Keratinocyte (primary cell): ENCODE data around the gene FRS3. TPM values are rescaled to one million over a fixed set of nuclear protein-coding genes. Genes with fewer than 3 reads are reported as not detected.

Experiments used
- DNase-seq: peaks from one replicate; pipeline ENCODE4 v3.0.0-alpha.2; 2011; ENCODE audit warnings: low read depth, missing footprints, low spot score
- FAIRE-seq: peaks from 2 replicates; lab custom pipeline; 2011; peaks lifted over from hg19 to GRCh38; lab: Jason Lieb, UNC
- H2AFZ ChIP-seq: 2 replicates; pipeline ENCODE4 v1.6.0; 2012; ENCODE audit warnings: low read length, control low read depth, inconsistent platforms; ENCODE audit not compliant: control insufficient read depth
- H3K27ac ChIP-seq: 2 replicates; pipeline ENCODE4 v1.5.1; 2011; ENCODE audit warnings: low read length; ENCODE audit not compliant: control insufficient read depth, insufficient read depth
- H3K27me3 ChIP-seq: 3 replicates; pipeline ENCODE4 v1.6.0; 2011; ENCODE audit warnings: low read length; ENCODE audit not compliant: control insufficient read depth, insufficient read depth; ENCODE audit errors: extremely low read depth
- H3K36me3 ChIP-seq, 2 experiments: 2 replicates in 1 of 2; 3 replicates in 1 of 2; pipeline ENCODE4 v1.5.1; 2011; ENCODE audit warnings: low read length in 2 of 2, mild to moderate bottlenecking in 1 of 2; ENCODE audit not compliant: control insufficient read depth in 2 of 2, insufficient read depth in 2 of 2; ENCODE audit errors: extremely low read depth in 1 of 2
- H3K4me1 ChIP-seq: 3 replicates; pipeline ENCODE4 v1.5.1; 2011; ENCODE audit warnings: low read length; ENCODE audit not compliant: control insufficient read depth, insufficient read depth; ENCODE audit errors: extremely low read depth
- H3K4me2 ChIP-seq: 3 replicates; pipeline ENCODE4 v1.6.0; 2011; ENCODE audit warnings: low read depth, low read length; ENCODE audit not compliant: control insufficient read depth, insufficient read depth; ENCODE audit errors: extremely low read depth
- H3K4me3 ChIP-seq, 3 experiments: fragments of 200-600 bp in 1 of 3; sonication (generic) in 1 of 3; 2 replicates in 2 of 3; 3 replicates in 1 of 3; pipeline ENCODE4 v1.5.1; 2011 to 2016; ENCODE audit warnings: low read length in 3 of 3, mild to moderate bottlenecking in 3 of 3, control low read depth in 2 of 3, inconsistent platforms in 1 of 3, low read depth in 1 of 3, mixed read lengths in 1 of 3, mixed run types in 1 of 3, moderate library complexity in 1 of 3; ENCODE audit not compliant: control insufficient read depth in 2 of 3, insufficient read depth in 2 of 3; ENCODE audit errors: extremely low read depth in 1 of 3
- H3K79me2 ChIP-seq: 2 replicates; pipeline ENCODE4 v1.6.0; 2012; ENCODE audit warnings: low read length; ENCODE audit not compliant: control insufficient read depth, insufficient read depth
- H3K9ac ChIP-seq: 3 replicates; pipeline ENCODE4 v1.6.0; 2011; ENCODE audit warnings: low read length; ENCODE audit not compliant: control insufficient read depth, insufficient read depth; ENCODE audit errors: extremely low read depth
- H3K9me1 ChIP-seq: 3 replicates; pipeline ENCODE4 v1.6.0; 2011; ENCODE audit warnings: low read length; ENCODE audit not compliant: control insufficient read depth, insufficient read depth; ENCODE audit errors: extremely low read depth
- H3K9me3 ChIP-seq: 2 replicates; pipeline ENCODE4 v1.5.1; 2012; ENCODE audit warnings: low read depth, low read length; ENCODE audit not compliant: control insufficient read depth
- H4K20me1 ChIP-seq: 3 replicates; pipeline ENCODE4 v1.6.0; 2011; ENCODE audit warnings: low read length; ENCODE audit not compliant: control insufficient read depth, insufficient read depth; ENCODE audit errors: extremely low read depth
- EZH2 ChIP-seq: IDR thresholded peaks from one replicate; pipeline ENCODE4 v1.6.1; 2012; ENCODE audit warnings: inconsistent platforms, mild to moderate bottlenecking, low read length, moderate library complexity
- dilution Hi-C: fragments of 300-500 bp; cut with MboI; formaldehyde crosslinking; loops from one replicate; pipeline ENCODE4 v1.7.0; 2020; ENCODE audit warnings: low sequenced_read_pairs; ENCODE audit not compliant: extremely low pct_ligation_motif_present
- polyA plus RNA-seq, 5 experiments: library from polyadenylated mRNA; depleted of rRNA in 3 of 5; stranded (reverse) in 3 of 5; stranded (forward) in 1 of 5; unstranded in 1 of 5; fragments of >200 nt; gene quantifications; 1 replicate in 1 of 5; 2 replicates in 3 of 5; 3 replicates in 1 of 5; pipeline versions ENCODE4 v1.2.1 to v1.2.3, GENCODE V29; 2011 to 2012; ENCODE audit warnings: missing spikeins in 2 of 5, low read depth in 1 of 5, low replicate concordance in 1 of 5
- TF ChIP-seq, protein P1 (sequence below), 3 experiments: IDR thresholded peaks in 1 of 3; conservative IDR thresholded peaks in 1 of 3; optimal IDR thresholded peaks in 1 of 3; 2 replicates in 2 of 3; 3 replicates in 1 of 3; pipeline versions ENCODE3 to v1.5.1; 2011; ENCODE audit warnings: low read length in 3 of 3, mild to moderate bottlenecking in 3 of 3, moderate library complexity in 2 of 3, control low read depth in 1 of 3, inconsistent platforms in 1 of 3; ENCODE audit not compliant: insufficient read depth in 2 of 3; ENCODE audit errors: extremely low read depth in 1 of 3

The FRS3 gene
- polyA plus RNA-seq, 1 donor (not counting 4 experiments of a cell fraction or from before 2014, with no cell fraction given), result 2.0 TPM

GRCh38 chr6:41723530-41724227 is 56.0 kb downstream of the FRS3 start:
- peak overlapping the region; percentile 63 for H3K27ac ChIP-seq
- dilution Hi-C loops, result no loop called here
- no peaks in the 10 kb centered on the region for H3K9me1 ChIP-seq
- H2AFZ ChIP-seq, result peak overlapping the region; percentile 63
- FAIRE-seq, result peak; percentile 13
- H3K79me2 ChIP-seq, result no peaks in the 10 kb centered on the region
- no peaks in the 10 kb centered on the region for H3K36me3 ChIP-seq
- no peaks in the 10 kb centered on the region for H4K20me1 ChIP-seq
- no peak for DNase-seq
- no peak for TF ChIP-seq EZH2
- TF ChIP-seq, protein P1, sequence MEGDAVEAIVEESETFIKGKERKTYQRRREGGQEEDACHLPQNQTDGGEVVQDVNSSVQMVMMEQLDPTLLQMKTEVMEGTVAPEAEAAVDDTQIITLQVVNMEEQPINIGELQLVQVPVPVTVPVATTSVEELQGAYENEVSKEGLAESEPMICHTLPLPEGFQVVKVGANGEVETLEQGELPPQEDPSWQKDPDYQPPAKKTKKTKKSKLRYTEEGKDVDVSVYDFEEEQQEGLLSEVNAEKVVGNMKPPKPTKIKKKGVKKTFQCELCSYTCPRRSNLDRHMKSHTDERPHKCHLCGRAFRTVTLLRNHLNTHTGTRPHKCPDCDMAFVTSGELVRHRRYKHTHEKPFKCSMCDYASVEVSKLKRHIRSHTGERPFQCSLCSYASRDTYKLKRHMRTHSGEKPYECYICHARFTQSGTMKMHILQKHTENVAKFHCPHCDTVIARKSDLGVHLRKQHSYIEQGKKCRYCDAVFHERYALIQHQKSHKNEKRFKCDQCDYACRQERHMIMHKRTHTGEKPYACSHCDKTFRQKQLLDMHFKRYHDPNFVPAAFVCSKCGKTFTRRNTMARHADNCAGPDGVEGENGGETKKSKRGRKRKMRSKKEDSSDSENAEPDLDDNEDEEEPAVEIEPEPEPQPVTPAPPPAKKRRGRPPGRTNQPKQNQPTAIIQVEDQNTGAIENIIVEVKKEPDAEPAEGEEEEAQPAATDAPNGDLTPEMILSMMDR (optimal IDR thresholded peaks at IDR 0.05 in 1 of 3, IDR thresholded peaks at IDR 0.05 in 1 of 3, conservative IDR thresholded peaks at IDR 0.05 in 1 of 3; ENCODE audit: extremely low read depth in 1 of 3, insufficient read depth in 2 of 3, low read length in 3 of 3), result peak in 1 of 3 experiments; percentile 31
- no peaks in the 10 kb centered on the region for H3K27me3 ChIP-seq
- peak overlapping the region; percentile 56 for H3K4me2 ChIP-seq
- peak overlapping the region in 1 of 3 experiments; percentile 38 for H3K4me3 ChIP-seq
- H3K4me1 ChIP-seq, result peaks cover 27% of the 10 kb centered on the region
- no peaks in the 10 kb centered on the region for H3K9me3 ChIP-seq
- peak overlapping the region; percentile 64 for H3K9ac ChIP-seq

GRCh38 chr6:41722969-41723529 is 56.7 kb downstream of the FRS3 start:
- dilution Hi-C loops, result no loop called here
- FAIRE-seq, result no peak

More at GRCh38 chr6:41722969-41723529, 56.7 kb downstream of the FRS3 start:
- no peak for DNase-seq
- Histone ChIP-seq H3K9me1 (no peaks in the 10 kb centered on the region), H4K20me1 (no peaks in the 10 kb centered on the region), H3K36me3 (no peaks in the 10 kb centered on the region), H3K4me1 (peaks cover 33% of the 10 kb centered on the region), H3K4me3 (peak overlapping the region in 1 of 3 experiments; percentile 38), H3K27ac (no peak overlapping the region), H2AFZ (no peak overlapping the region), H3K4me2 (peak overlapping the region; percentile 56), H3K9ac (no peak overlapping the region), H3K9me3 (no peaks in the 10 kb centered on the region), H3K27me3 (no peaks in the 10 kb centered on the region), H3K79me2 (no peaks in the 10 kb centered on the region)
- TF ChIP-seq, protein P1 (optimal IDR thresholded peaks at IDR 0.05 in 1 of 3, IDR thresholded peaks at IDR 0.05 in 1 of 3, conservative IDR thresholded peaks at IDR 0.05 in 1 of 3; ENCODE audit: extremely low read depth in 1 of 3, insufficient read depth in 2 of 3, low read length in 3 of 3), result no peak
- TF ChIP-seq EZH2, result no peak
